Urothelium cell line (cell line): ENCODE data around the gene C19orf25.
"Not testable (repeated sequence)": the region's sequence is repeated elsewhere in the genome, so short reads cannot be mapped to it uniquely, and the experiment has no call there.

ENCODE experiments used
- DNase-seq: peaks from one replicate; pipeline ENCODE4 v3.0.0; 2011; ENCODE audit warnings: low spot score, mixed read lengths
- FAIRE-seq: peaks from 2 replicates; lab custom pipeline; 2011; peaks lifted over from hg19 to GRCh38; lab: Jason Lieb, UNC

C19orf25 gene

GRCh38 chr19:1450735-1451731, 28.0 kb downstream of the C19orf25 start:
- DNase-seq = no peak
- no peak for FAIRE-seq

- FAIRE-seq = no peak
- DNase-seq = peak; percentile 69
These were observed 29.3 kb downstream of the C19orf25 start, which contains the start of gene APC2 for GRCh38 chr19:1449467-1450442. Gene APC2 (plus strand): TSS chr19:1450121. CDS start chr19:1453002, 2,881 bp downstream.

GRCh38 chr19:1447944-1448343, 31.1 kb downstream of the C19orf25 start:
- DNase-seq (no peak), FAIRE-seq (no peak)

- DNase-seq (no peak), FAIRE-seq (no peak)
These were observed 31.5 kb downstream of the C19orf25 start for GRCh38 chr19:1447504-1447903.

GRCh38 chr19:1446713-1447481, 32.1 kb downstream of the C19orf25 start:
- no peak for FAIRE-seq
- peak; percentile 30 for DNase-seq

- DNase-seq (peak; percentile 84), FAIRE-seq (no peak)
These were observed 32.9 kb downstream of the C19orf25 start for GRCh38 chr19:1445932-1446712.

GRCh38 chr19:1445185-1445931, 33.7 kb downstream of the C19orf25 start:
- no peak for FAIRE-seq
- DNase-seq = peak; percentile 84

- DNase-seq (no peak), FAIRE-seq (no peak)
These were observed 37.2 kb downstream of the C19orf25 start for GRCh38 chr19:1441677-1442438.

- FAIRE-seq (no peak), DNase-seq (no peak)
These were observed 38.0 kb downstream of the C19orf25 start for GRCh38 chr19:1441022-1441426.

GRCh38 chr19:1440418-1440801, 38.6 kb downstream of the C19orf25 start:
- no peak for FAIRE-seq
- DNase-seq = no peak

GRCh38 chr19:1439525-1440417, 39.2 kb downstream of the C19orf25 start:
- DNase-seq = not testable (repeated sequence)
- peak; percentile 79 for FAIRE-seq

- FAIRE-seq = no peak
- no peak for DNase-seq
These were observed 40.1 kb downstream of the C19orf25 start for GRCh38 chr19:1438933-1439354.

GRCh38 chr19:1438035-1438932, 40.7 kb downstream of the C19orf25 start, which contains the start of gene RPS15:
Gene RPS15 (plus strand): TSS chr19:1438396. CDS start chr19:1438426, 30 bp downstream.
- DNase-seq (peak; percentile 88), FAIRE-seq (peak; percentile 74)

GRCh38 chr19:1437609-1438008, 41.4 kb downstream of the C19orf25 start:
- DNase-seq (no peak), FAIRE-seq (no peak)

GRCh38 chr19:1435378-1435989, 43.5 kb downstream of the C19orf25 start:
- DNase-seq (no peak), FAIRE-seq (no peak)
